Measurements from ENCODE around the gene XG.

Gene XG

DNA sequence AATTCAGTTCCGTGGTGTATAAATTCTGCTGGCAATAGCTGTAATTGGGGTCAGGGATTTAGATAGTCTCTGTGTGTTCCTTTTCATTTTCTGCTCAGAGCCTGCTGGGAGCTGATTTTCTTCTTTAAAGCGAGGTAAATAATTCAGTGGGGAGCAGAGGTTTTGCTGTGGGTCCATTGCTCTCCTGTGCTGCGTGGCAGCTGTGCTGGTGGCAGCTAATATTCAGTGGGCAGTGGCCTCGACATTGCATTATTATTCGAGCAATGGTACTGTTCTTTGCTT lies 13.7 kb downstream of the XG start:
- H3K9me3 ChIP-seq (ENCODE audit: low read length) = no peaks in the 10 kb centered on the region
- H3K4me3 ChIP-seq (ENCODE audit: low read depth, low read length, poor library complexity, severe bottlenecking) = no peak overlapping the region
- no peak overlapping the region for H2AFZ ChIP-seq (ENCODE audit: low read length)
- H3K79me2 ChIP-seq (ENCODE audit: insufficient read depth, low read length) = no peaks in the 10 kb centered on the region
- H3K9me2 ChIP-seq (ENCODE audit: low read depth, low read length) = no peaks in the 10 kb centered on the region
- 0 out of 2 replicates have a peak, but pooled peaks cover 3% of the 10 kb centered on the region for H3K27me3 ChIP-seq (ENCODE audit: insufficient read depth, low read length)
- H3K4me2 ChIP-seq (ENCODE audit: low read length) = no peak overlapping the region
- no peaks in the 10 kb centered on the region for H4K20me1 ChIP-seq (ENCODE audit: insufficient read depth, low read length)
- H3K9ac ChIP-seq (ENCODE audit: low read length) = no peak overlapping the region
- no peaks in the 10 kb centered on the region; the same call in 1 of the 2 replicates for H3K36me3 ChIP-seq (ENCODE audit: insufficient read depth, low read length)
- no peak overlapping the region for H3K27ac ChIP-seq (ENCODE audit: low read depth, low read length, poor library complexity, severe bottlenecking)
- TF ChIP-seq, protein P1, sequence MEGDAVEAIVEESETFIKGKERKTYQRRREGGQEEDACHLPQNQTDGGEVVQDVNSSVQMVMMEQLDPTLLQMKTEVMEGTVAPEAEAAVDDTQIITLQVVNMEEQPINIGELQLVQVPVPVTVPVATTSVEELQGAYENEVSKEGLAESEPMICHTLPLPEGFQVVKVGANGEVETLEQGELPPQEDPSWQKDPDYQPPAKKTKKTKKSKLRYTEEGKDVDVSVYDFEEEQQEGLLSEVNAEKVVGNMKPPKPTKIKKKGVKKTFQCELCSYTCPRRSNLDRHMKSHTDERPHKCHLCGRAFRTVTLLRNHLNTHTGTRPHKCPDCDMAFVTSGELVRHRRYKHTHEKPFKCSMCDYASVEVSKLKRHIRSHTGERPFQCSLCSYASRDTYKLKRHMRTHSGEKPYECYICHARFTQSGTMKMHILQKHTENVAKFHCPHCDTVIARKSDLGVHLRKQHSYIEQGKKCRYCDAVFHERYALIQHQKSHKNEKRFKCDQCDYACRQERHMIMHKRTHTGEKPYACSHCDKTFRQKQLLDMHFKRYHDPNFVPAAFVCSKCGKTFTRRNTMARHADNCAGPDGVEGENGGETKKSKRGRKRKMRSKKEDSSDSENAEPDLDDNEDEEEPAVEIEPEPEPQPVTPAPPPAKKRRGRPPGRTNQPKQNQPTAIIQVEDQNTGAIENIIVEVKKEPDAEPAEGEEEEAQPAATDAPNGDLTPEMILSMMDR (IDR thresholded peaks at IDR 0.05; ENCODE audit: low read length) = no peak
- TF ChIP-seq EZH2 (IDR thresholded peaks at IDR 0.05; ENCODE audit: borderline replicate concordance, low read length) = no peak
- no peaks in the 10 kb centered on the region for H3F3A ChIP-seq (ENCODE audit: insufficient read depth, low read length)
- H3K4me1 ChIP-seq (ENCODE audit: insufficient read depth, low read length, severe bottlenecking) = no peaks in the 10 kb centered on the region

DNA sequence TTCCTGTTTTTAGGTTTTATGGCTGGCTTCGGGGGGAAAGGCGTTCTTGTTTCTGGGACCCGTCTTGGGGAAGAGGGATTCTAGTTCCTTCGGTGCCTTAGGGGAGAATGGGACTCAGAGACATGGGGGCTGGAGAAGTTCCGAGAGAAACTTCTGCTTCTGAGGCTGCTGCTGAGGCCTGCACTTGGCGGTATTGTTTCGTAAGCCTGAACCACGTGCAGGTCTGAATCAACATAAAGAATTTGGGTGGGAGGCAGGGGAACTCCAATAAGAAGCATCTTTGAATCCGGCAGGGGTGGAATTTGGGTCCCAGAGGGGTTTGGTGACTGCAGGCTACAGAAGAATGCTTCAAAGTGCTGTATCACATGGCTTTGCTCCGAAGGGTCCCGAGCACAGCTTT lies 15.1 kb downstream of the XG start:
- no peak overlapping the region for H3K9ac ChIP-seq (ENCODE audit: low read length)
- H3K9me2 ChIP-seq (ENCODE audit: low read depth, low read length) = no peaks in the 10 kb centered on the region
- TF ChIP-seq, protein P1 (IDR thresholded peaks at IDR 0.05; ENCODE audit: low read length) = no peak
- no peak for TF ChIP-seq EZH2 (IDR thresholded peaks at IDR 0.05; ENCODE audit: borderline replicate concordance, low read length)
- 0 out of 2 replicates have a peak, but pooled peaks cover 3% of the 10 kb centered on the region for H3K27me3 ChIP-seq (ENCODE audit: insufficient read depth, low read length)
- no peak overlapping the region for H2AFZ ChIP-seq (ENCODE audit: low read length)
- no peaks in the 10 kb centered on the region for H3F3A ChIP-seq (ENCODE audit: insufficient read depth, low read length)
- H3K4me2 ChIP-seq (ENCODE audit: low read length) = no peak overlapping the region
- no peaks in the 10 kb centered on the region for H3K4me1 ChIP-seq (ENCODE audit: insufficient read depth, low read length, severe bottlenecking)
- no peaks in the 10 kb centered on the region; the same call in 1 of the 2 replicates for H3K36me3 ChIP-seq (ENCODE audit: insufficient read depth, low read length)
- H3K79me2 ChIP-seq (ENCODE audit: insufficient read depth, low read length) = no peaks in the 10 kb centered on the region
- no peaks in the 10 kb centered on the region for H4K20me1 ChIP-seq (ENCODE audit: insufficient read depth, low read length)
- no peak overlapping the region for H3K27ac ChIP-seq (ENCODE audit: low read depth, low read length, poor library complexity, severe bottlenecking)
- no peaks in the 10 kb centered on the region for H3K9me3 ChIP-seq (ENCODE audit: low read length)
- no peak overlapping the region for H3K4me3 ChIP-seq (ENCODE audit: low read depth, low read length, poor library complexity, severe bottlenecking)

DNA sequence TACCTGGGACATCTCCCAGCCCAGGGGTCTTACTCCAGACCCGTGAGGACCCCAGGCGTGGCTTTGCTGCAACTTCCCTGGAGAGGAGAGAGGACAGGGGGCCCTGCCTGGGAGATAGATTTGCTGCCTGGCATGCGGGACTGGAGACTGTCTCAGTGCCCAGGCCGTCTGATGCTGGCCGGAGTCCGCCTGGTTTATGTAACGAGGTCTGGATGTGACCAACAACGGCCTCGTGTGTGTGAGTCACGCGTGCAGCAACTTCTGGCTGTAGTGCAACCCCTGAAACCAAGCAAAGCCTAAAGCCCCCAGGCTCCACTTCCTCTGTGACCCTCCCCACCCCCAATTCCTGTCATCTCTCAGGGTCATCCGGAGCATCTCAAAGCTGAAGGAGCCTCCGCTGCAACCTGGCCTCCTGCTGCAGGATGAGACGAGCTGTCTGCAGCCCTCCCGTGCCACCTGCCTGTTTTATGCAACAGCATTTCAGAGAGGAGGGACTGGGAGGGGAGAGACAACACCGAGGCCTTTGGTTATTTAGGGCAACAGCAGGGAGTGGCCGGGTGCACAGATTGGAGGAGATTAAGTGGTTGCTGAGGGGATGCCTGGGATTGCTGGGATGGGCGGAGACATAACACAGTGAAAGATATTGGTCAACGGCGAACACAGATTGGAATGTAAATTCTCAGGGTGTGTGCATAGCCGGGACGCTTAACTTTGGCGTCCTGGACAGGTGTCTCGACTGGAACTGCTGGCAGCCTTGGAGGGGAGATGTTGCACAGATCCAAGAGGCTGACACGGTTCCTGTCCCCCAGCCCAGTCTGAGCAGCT lies 16.0 kb downstream of the XG start:
- Histone ChIP-seq H3K9ac (ENCODE audit: low read length) (no peak overlapping the region), H3K27me3 (ENCODE audit: insufficient read depth, low read length) (0 out of 2 replicates have a peak, but pooled peaks cover 3% of the 10 kb centered on the region), H3K79me2 (ENCODE audit: insufficient read depth, low read length) (no peaks in the 10 kb centered on the region), H3K9me3 (ENCODE audit: low read length) (no peaks in the 10 kb centered on the region), H3K4me3 (ENCODE audit: low read depth, low read length, poor library complexity, severe bottlenecking) (no peak overlapping the region), H2AFZ (ENCODE audit: low read length) (no peak overlapping the region), H3K9me2 (ENCODE audit: low read depth, low read length) (no peaks in the 10 kb centered on the region), H3K27ac (ENCODE audit: low read depth, low read length, poor library complexity, severe bottlenecking) (no peak overlapping the region), H3K4me2 (ENCODE audit: low read length) (no peak overlapping the region), H3F3A (ENCODE audit: insufficient read depth, low read length) (no peaks in the 10 kb centered on the region), H3K36me3 (ENCODE audit: insufficient read depth, low read length) (no peaks in the 10 kb centered on the region; the same call in 1 of the 2 replicates), H3K4me1 (ENCODE audit: insufficient read depth, low read length, severe bottlenecking) (no peaks in the 10 kb centered on the region), H4K20me1 (ENCODE audit: insufficient read depth, low read length) (no peaks in the 10 kb centered on the region)
- no peak for TF ChIP-seq EZH2 (IDR thresholded peaks at IDR 0.05; ENCODE audit: borderline replicate concordance, low read length)
- TF ChIP-seq, protein P1 (IDR thresholded peaks at IDR 0.05; ENCODE audit: low read length) = no peak

Data from OCI-LY1 (cell line).